Effector memory CD4-positive, alpha-beta T cell (primary cell): Measurements from ENCODE around the gene HOTAIR.

Experiments used
- DNase-seq, 3 donors: peaks; one replicate each; pipeline ENCODE4 v3.0.0-alpha.2; 2020
- H3K27ac ChIP-seq: 2 replicates; pipeline ENCODE4 v1.7.0; 2013; ENCODE audit warnings: mild to moderate bottlenecking, low read length, moderate library complexity; ENCODE audit not compliant: insufficient read depth, poor library complexity, severe bottlenecking
- H3K27me3 ChIP-seq: replicated peaks from 2 replicates; pipeline ENCODE4 v1.7.0; 2013; ENCODE audit warnings: mild to moderate bottlenecking, low read length; ENCODE audit not compliant: insufficient read depth, control insufficient read depth, poor library complexity, severe bottlenecking
- H3K36me3 ChIP-seq: 2 replicates; pipeline ENCODE4 v1.7.0; 2013; ENCODE audit warnings: mild to moderate bottlenecking, low read length, moderate library complexity; ENCODE audit not compliant: control insufficient read depth, insufficient read depth
- H3K4me1 ChIP-seq: 2 replicates; pipeline ENCODE4 v1.7.0; 2013; ENCODE audit warnings: low read length, mild to moderate bottlenecking; ENCODE audit not compliant: control insufficient read depth, insufficient read depth, poor library complexity, severe bottlenecking
- H3K4me3 ChIP-seq: 2 replicates; pipeline ENCODE4 v1.7.0; 2013; ENCODE audit warnings: low read length, low read depth, mild to moderate bottlenecking; ENCODE audit not compliant: insufficient read depth, poor library complexity, severe bottlenecking
- H3K9me3 ChIP-seq: 2 replicates; pipeline ENCODE4 v1.7.0; 2013; ENCODE audit warnings: mild to moderate bottlenecking, low read length, moderate library complexity; ENCODE audit not compliant: control insufficient read depth

Gene HOTAIR

GRCh38 chr12:53951577-53952334 lies 23.0 kb downstream of the HOTAIR start:
- DNase-seq = no peak
- Histone ChIP-seq H3K27me3 (peaks cover 98% of the 10 kb centered on the region), H3K4me1 (peaks cover 12% of the 10 kb centered on the region), H3K27ac (no peak overlapping the region), H3K4me3 (no peak overlapping the region), H3K36me3 (no peaks in the 10 kb centered on the region), H3K9me3 (peaks cover 3% of the 10 kb centered on the region)

GRCh38 chr12:53950789-53951576 lies 23.8 kb downstream of the HOTAIR start:
- Histone ChIP-seq H3K36me3 (no peaks in the 10 kb centered on the region), H3K9me3 (peaks cover 3% of the 10 kb centered on the region), H3K27me3 (peaks cover 96% of the 10 kb centered on the region), H3K4me1 (peaks cover 6% of the 10 kb centered on the region), H3K27ac (no peak overlapping the region), H3K4me3 (no peak overlapping the region)
- DNase-seq = no peak

GRCh38 chr12:53950437-53950773 lies 24.3 kb downstream of the HOTAIR start:
- Histone ChIP-seq H3K27ac (no peak overlapping the region), H3K36me3 (no peaks in the 10 kb centered on the region), H3K27me3 (peaks cover 95% of the 10 kb centered on the region), H3K4me1 (peaks cover 6% of the 10 kb centered on the region), H3K9me3 (peaks cover 3% of the 10 kb centered on the region), H3K4me3 (no peak overlapping the region)
- DNase-seq = no peak

GRCh38 chr12:53949631-53950436 lies 24.9 kb downstream of the HOTAIR start:
- DNase-seq = no peak
- H3K4me3 ChIP-seq = no peak overlapping the region
- no peaks in the 10 kb centered on the region for H3K36me3 ChIP-seq
- H3K27me3 ChIP-seq = peaks cover 95% of the 10 kb centered on the region
- no peak overlapping the region for H3K27ac ChIP-seq
- peaks cover 6% of the 10 kb centered on the region for H3K4me1 ChIP-seq
- peaks cover 3% of the 10 kb centered on the region for H3K9me3 ChIP-seq

GRCh38 chr12:53948650-53949593 lies 25.8 kb downstream of the HOTAIR start:
- H3K4me3 ChIP-seq = no peak overlapping the region
- H3K27me3 ChIP-seq = peaks cover 95% of the 10 kb centered on the region
- DNase-seq = no peak
- H3K36me3 ChIP-seq = no peaks in the 10 kb centered on the region
- peaks cover 6% of the 10 kb centered on the region for H3K4me1 ChIP-seq
- H3K27ac ChIP-seq = no peak overlapping the region
- H3K9me3 ChIP-seq = peaks cover 3% of the 10 kb centered on the region

GRCh38 chr12:53947743-53948142 lies 27.0 kb downstream of the HOTAIR start:
- no peaks in the 10 kb centered on the region for H3K9me3 ChIP-seq

GRCh38 chr12:53944907-53945847 lies 29.6 kb downstream of the HOTAIR start:
- no peaks in the 10 kb centered on the region for H3K4me1 ChIP-seq
- H3K27me3 ChIP-seq = peaks cover 83% of the 10 kb centered on the region
- H3K4me3 ChIP-seq = no peak overlapping the region
- DNase-seq = no peak
- H3K9me3 ChIP-seq = no peaks in the 10 kb centered on the region
- H3K27ac ChIP-seq = no peak overlapping the region
- no peaks in the 10 kb centered on the region for H3K36me3 ChIP-seq

More at GRCh38 chr12:53947743-53948142, 27.0 kb downstream of the HOTAIR start:
- Histone ChIP-seq H3K4me1 (peaks cover 2% of the 10 kb centered on the region), H3K36me3 (no peaks in the 10 kb centered on the region), H3K4me3 (no peak overlapping the region), H3K27me3 (peaks cover 95% of the 10 kb centered on the region), H3K27ac (no peak overlapping the region)
- DNase-seq = no peak

- no peak for DNase-seq
- peaks cover 83% of the 10 kb centered on the region for H3K27me3 ChIP-seq
- no peaks in the 10 kb centered on the region for H3K9me3 ChIP-seq
- no peaks in the 10 kb centered on the region for H3K4me1 ChIP-seq
- H3K4me3 ChIP-seq = no peak overlapping the region
- H3K36me3 ChIP-seq = no peaks in the 10 kb centered on the region
- H3K27ac ChIP-seq = no peak overlapping the region
Observed at GRCh38 chr12:53944209-53944608, 30.5 kb downstream of the HOTAIR start.
